ENCODE results near the gene LTBP4.

The LTBP4 gene

DNA sequence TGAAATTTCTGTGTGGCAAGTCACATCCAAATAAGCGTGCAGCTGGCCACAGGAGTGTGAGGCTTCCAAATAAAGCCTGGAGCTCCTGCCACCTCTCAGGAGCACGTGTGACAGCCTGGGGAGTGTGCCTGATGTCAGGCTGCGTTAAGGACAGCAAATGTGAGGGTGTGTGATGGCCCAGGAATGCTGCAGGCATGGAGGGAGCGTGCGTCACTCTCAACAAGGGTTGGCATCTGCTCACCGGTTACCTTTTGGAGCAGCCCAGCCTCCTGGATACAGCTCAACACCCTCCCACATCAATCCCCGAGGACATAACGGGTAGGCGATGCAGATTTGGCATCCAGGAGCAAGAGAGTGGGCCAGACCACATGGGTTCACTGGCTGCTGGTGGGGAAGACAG, 70.2 kb downstream of the LTBP4 start:
- H3K79me2 ChIP-seq (ENCODE audit: insufficient read depth, low read depth) = no peaks in the 10 kb centered on the region
- H3K27me3 ChIP-seq (ENCODE audit: insufficient read depth, low read depth) = no peaks in the 10 kb centered on the region
- H3K27ac ChIP-seq = no peak overlapping the region
- peaks cover 13% of the 10 kb centered on the region for H3K4me1 ChIP-seq (ENCODE audit: low read depth, poor library complexity, severe bottlenecking)
- H3K4me2 ChIP-seq = no peak overlapping the region
- no peaks in the 10 kb centered on the region for H4K20me1 ChIP-seq (ENCODE audit: insufficient read depth)
- H3K9ac ChIP-seq = no peak overlapping the region
- no peak overlapping the region for H2AFZ ChIP-seq (ENCODE audit: low read depth)
- no peak overlapping the region for H3K4me3 ChIP-seq (IDR thresholded peaks at IDR 0.05; ENCODE audit: insufficient read depth, low read depth, low read length)
- no peak for TF ChIP-seq CTCF (conservative IDR thresholded peaks at IDR 0.05; ENCODE audit: low read depth, low read length)
- no peaks in the 10 kb centered on the region for H3K36me3 ChIP-seq (ENCODE audit: insufficient read depth)

DNA sequence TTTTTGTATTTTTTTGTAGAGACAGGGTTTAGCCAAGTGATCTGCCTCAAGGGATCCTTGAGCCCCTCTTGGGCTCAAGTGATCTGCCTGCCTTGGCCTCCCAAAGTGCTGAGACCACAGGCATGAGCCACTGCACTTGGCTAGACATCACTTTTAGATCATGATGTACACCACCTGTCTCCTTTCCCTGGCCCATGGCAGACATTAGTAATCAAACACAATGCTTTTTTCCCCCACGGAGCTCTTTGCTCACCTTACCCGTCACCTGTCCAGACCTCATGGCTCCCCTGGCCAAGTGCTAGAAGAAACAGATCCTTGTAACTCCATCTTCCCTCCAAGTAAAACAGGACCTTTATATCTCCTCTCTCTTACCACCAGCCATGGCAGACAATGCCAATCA, 70.9 kb downstream of the LTBP4 start:
- H3K27me3 ChIP-seq (ENCODE audit: insufficient read depth, low read depth) = no peaks in the 10 kb centered on the region
- H3K4me3 ChIP-seq (IDR thresholded peaks at IDR 0.05; ENCODE audit: insufficient read depth, low read depth, low read length) = no peak overlapping the region
- no peak overlapping the region for H3K27ac ChIP-seq
- no peak for TF ChIP-seq CTCF (conservative IDR thresholded peaks at IDR 0.05; ENCODE audit: low read depth, low read length)
- no peak overlapping the region for H3K4me2 ChIP-seq
- H3K79me2 ChIP-seq (ENCODE audit: insufficient read depth, low read depth) = no peaks in the 10 kb centered on the region
- H2AFZ ChIP-seq (ENCODE audit: low read depth) = no peak overlapping the region
- H3K9ac ChIP-seq = no peak overlapping the region
- H3K36me3 ChIP-seq (ENCODE audit: insufficient read depth) = no peaks in the 10 kb centered on the region; the same call in 1 of the 2 replicates
- H4K20me1 ChIP-seq (ENCODE audit: insufficient read depth) = no peaks in the 10 kb centered on the region
- H3K4me1 ChIP-seq (ENCODE audit: low read depth, poor library complexity, severe bottlenecking) = peaks cover 8% of the 10 kb centered on the region

DNA sequence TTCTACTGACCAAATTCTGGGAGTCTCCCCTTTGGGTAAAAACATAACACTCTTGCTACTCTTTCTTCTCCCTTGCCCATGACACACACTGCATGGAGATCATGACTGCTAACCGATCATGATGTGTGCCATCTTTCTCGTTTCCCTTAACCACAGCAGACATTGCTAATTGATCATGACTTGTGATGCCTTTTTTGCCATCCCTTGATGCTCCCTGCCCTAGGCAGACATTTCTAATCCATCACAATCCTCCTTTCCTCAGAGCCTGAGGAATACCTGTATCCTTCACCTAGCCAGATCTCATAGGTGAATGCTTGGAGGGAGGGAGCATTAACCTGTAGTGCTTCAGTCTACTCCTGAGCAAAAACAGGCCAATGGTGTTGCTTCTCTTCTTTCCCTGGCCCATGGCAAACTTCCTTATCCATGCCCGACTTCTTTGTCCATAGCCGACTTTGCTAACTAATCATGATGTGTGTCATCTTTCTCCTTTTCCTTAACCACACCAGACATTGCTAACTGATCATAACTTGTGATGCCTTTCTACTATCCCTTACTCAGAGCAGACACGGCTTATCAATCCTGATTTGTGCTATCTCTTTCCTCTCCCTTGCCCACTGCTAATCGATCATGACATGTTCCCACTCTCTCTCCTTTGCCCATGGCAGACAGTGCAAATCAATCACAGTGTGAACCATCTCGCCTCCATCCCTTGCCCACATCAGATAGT, 71.6 kb downstream of the LTBP4 start:
- peaks cover 8% of the 10 kb centered on the region for H3K4me1 ChIP-seq (ENCODE audit: low read depth, poor library complexity, severe bottlenecking)
- H3K27ac ChIP-seq = no peak overlapping the region
- H3K4me2 ChIP-seq = no peak overlapping the region
- no peaks in the 10 kb centered on the region for H4K20me1 ChIP-seq (ENCODE audit: insufficient read depth)
- H3K36me3 ChIP-seq (ENCODE audit: insufficient read depth) = no peaks in the 10 kb centered on the region; the same call in 1 of the 2 replicates
- H3K4me3 ChIP-seq (IDR thresholded peaks at IDR 0.05; ENCODE audit: insufficient read depth, low read depth, low read length) = no peak overlapping the region
- H3K27me3 ChIP-seq (ENCODE audit: insufficient read depth, low read depth) = no peaks in the 10 kb centered on the region
- no peak for TF ChIP-seq CTCF (conservative IDR thresholded peaks at IDR 0.05; ENCODE audit: low read depth, low read length)
- H3K79me2 ChIP-seq (ENCODE audit: insufficient read depth, low read depth) = no peaks in the 10 kb centered on the region
- no peak overlapping the region for H3K9ac ChIP-seq
- no peak overlapping the region for H2AFZ ChIP-seq (ENCODE audit: low read depth)

- no peak overlapping the region for H3K27ac ChIP-seq
- peaks cover 8% of the 10 kb centered on the region for H3K4me1 ChIP-seq (ENCODE audit: low read depth, poor library complexity, severe bottlenecking)
- no peaks in the 10 kb centered on the region; the same call in 1 of the 2 replicates for H3K36me3 ChIP-seq (ENCODE audit: insufficient read depth)
- H3K79me2 ChIP-seq (ENCODE audit: insufficient read depth, low read depth) = no peaks in the 10 kb centered on the region
- H3K4me3 ChIP-seq (IDR thresholded peaks at IDR 0.05; ENCODE audit: insufficient read depth, low read depth, low read length) = no peak overlapping the region
- no peak overlapping the region for H2AFZ ChIP-seq (ENCODE audit: low read depth)
- H3K4me2 ChIP-seq = no peak overlapping the region
- no peak for TF ChIP-seq CTCF (conservative IDR thresholded peaks at IDR 0.05; ENCODE audit: low read depth, low read length)
- H3K9ac ChIP-seq = no peak overlapping the region
- no peaks in the 10 kb centered on the region for H4K20me1 ChIP-seq (ENCODE audit: insufficient read depth)
- no peaks in the 10 kb centered on the region for H3K27me3 ChIP-seq (ENCODE audit: insufficient read depth, low read depth)
Measured at GRCh38 chr19:40673397-40673796, 72.2 kb downstream of the LTBP4 start.

Data from KMS-11 (cell line).